ENCODE data around the gene FANCD2.
A peak's percentile ranks its signal among the peaks of the same experiment; 100 is the strongest.
"Not testable (repeated sequence)": the region's sequence is repeated elsewhere in the genome, so short reads cannot be mapped to it uniquely, and the experiment has no call there.

Gene FANCD2

DNA sequence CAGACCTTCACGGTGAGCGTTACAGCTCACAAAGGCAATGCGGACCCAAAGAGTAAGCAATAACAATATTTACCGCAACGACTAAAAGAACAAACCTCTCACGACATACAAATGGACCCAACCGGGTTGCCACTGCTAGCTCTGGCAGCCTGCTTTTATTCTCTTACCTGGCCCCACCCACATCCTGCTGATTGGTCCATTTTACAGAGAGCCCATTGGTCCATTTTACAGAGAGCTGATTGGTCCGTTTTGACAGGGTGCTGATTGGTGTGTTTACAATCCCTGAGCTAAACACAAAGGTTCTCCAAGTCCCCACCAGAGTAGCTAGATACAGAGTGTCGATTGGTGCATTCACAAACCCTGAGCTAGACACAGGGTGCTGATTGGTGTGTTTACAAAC, 109.6 kb downstream of the FANCD2 start:
- not testable (repeated sequence) for H3K9me3 Mint-ChIP-seq; DNase-seq (ENCODE audit: low spot score in 2 of 2); H3K27me3 Mint-ChIP-seq; H3K27ac Mint-ChIP-seq (ENCODE audit: low read depth); H3K36me3 Mint-ChIP-seq (ENCODE audit: insufficient read depth); H3K4me1 Mint-ChIP-seq; H3K4me3 Mint-ChIP-seq; ATAC-seq (replicated peaks; ENCODE audit: extremely low read depth, poor library complexity, severe bottlenecking)

DNA sequence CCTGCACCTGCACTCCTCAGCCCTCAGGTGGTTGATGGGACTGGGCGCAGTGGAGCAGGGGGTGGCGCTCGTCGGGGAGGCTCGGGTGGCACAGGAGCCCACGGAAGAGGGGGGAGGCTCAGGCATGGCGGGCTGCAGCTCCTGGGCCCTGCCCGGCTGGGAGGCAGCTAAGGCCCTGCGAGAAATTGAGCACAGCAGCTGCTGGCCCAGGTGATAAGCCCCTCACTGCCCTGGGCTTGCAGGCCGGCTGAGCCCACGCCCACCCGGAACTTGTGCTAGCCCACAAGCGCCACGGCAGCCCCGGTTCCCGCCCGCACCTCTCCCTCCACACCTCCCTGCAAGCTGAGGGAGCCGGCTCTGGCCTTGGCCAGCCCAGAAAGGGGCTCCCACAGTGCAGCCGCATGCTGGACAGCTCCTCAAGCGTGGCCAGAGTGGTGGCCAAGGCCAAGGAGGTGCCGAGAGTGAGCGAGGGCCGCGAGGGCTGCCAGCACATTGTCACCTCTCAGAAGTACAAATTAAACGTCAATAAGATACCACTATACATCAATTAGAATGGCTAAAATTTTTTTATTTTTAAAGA, 110.3 kb downstream of the FANCD2 start:
- ATAC-seq (replicated peaks; ENCODE audit: extremely low read depth, poor library complexity, severe bottlenecking) (no peak), DNase-seq (ENCODE audit: low spot score in 2 of 2) (no peak)
- Mint-ChIP-seq H3K9me3 (no peaks in the 10 kb centered on the region), H3K27ac (ENCODE audit: low read depth) (no peak overlapping the region), H3K27me3 (no peaks in the 10 kb centered on the region), H3K4me1 (no peaks in the 10 kb centered on the region), H3K36me3 (ENCODE audit: insufficient read depth) (peaks cover 8% of the 10 kb centered on the region), H3K4me3 (no peak overlapping the region)

DNA sequence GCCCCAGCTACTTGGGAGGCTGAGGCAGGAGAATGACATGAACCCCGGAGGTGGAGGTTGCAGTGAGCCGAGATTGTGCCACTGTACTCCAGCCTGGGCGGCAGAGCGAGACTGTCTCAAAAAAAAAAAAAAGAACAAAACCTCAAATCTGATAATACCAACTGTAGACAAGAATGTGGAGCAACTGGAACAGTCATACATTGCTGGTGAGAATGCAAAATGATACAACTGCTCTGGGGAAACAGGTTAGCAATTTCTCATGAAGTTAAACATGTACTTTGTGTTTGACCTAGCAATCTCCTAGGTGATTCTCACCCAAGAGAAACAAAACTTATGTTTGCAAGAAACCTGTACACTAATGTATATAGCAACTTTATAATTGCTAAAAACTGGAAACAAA, 110.9 kb downstream of the FANCD2 start:
- no peaks in the 10 kb centered on the region for H3K4me1 Mint-ChIP-seq
- H3K27me3 Mint-ChIP-seq: no peaks in the 10 kb centered on the region
- H3K9me3 Mint-ChIP-seq: no peaks in the 10 kb centered on the region
- no peak overlapping the region for H3K4me3 Mint-ChIP-seq
- peaks cover 14% of the 10 kb centered on the region for H3K36me3 Mint-ChIP-seq (ENCODE audit: insufficient read depth)
- ATAC-seq (replicated peaks; ENCODE audit: extremely low read depth, poor library complexity, severe bottlenecking): no peak
- H3K27ac Mint-ChIP-seq (ENCODE audit: low read depth): no peak overlapping the region
- no peak for DNase-seq (ENCODE audit: low spot score in 2 of 2)

DNA sequence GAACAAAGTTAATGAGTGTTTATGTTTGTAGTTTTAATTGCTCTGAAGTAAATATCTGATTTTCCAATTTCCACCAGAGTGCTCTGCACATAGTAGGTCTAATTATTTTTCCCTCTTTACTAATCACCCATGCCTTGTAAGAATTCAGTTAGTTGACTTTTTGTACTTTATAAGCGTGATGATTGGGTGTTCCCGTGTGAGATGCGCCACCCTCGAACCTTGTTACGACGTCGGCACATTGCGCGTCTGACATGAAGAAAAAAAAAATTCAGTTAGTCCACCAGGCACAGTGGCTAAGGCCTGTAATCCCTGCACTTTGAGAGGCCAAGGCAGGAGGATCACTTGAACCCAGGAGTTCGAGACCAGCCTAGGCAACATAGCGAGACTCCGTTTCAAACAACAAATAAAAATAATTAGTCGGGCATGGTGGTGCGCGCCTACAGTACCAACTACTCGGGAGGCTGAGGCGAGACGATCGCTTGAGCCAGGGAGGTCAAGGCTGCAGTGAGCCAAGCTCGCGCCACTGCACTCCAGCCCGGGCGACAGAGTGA, 114.8 kb downstream of the FANCD2 start:
- peaks cover 27% of the 10 kb centered on the region for H3K36me3 Mint-ChIP-seq (ENCODE audit: insufficient read depth)
- DNase-seq (ENCODE audit: low spot score in 2 of 2): no peak
- no peaks in the 10 kb centered on the region for H3K9me3 Mint-ChIP-seq
- no peaks in the 10 kb centered on the region for H3K27me3 Mint-ChIP-seq
- peak overlapping the region; percentile 86 for H3K4me3 Mint-ChIP-seq
- peak overlapping the region; percentile 92 for H3K27ac Mint-ChIP-seq (ENCODE audit: low read depth)
- H3K4me1 Mint-ChIP-seq: peaks cover 23% of the 10 kb centered on the region
- no peak for ATAC-seq (replicated peaks; ENCODE audit: extremely low read depth, poor library complexity, severe bottlenecking)

DNA sequence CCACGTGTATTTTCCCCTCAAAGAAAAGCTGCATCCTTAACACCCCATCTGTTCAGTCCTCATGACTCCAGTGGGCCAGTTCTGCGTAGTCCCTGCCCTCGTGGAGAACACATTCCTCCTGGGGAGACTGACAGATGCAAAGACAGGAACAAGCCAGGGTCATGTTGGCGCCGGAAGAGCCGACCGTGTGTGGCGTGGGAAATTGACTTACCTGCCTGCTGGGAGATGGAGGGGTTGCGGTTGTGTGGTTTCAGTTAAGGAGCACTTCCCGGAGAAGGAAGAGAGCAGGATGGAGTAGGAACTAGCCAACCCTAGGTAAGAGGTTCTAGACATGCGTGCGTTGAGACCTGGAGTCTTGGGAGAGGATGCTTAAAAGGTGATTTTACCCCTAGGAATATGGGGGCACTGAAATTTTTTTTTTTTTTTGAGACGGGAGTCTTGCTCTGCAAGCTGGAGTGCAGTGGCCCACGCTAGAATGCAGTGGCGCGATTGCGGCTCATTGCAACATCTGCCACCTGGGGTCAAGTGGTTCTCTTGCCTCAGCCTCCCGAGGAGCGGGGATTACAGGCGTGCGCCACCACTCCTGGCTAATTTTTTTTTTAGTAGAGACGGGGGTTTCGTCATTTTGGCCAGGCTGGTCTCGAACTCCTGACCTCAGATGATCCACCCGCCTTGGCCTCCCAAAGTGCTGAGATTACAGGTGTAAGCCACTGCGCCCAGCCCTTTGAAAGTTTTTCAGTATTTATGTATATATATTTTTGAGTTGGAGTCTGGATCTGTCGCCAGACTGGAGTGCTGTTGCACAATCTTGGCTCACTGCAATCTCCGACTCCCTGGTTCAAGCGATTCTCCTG, 116.7 kb downstream of the FANCD2 start:
- ATAC-seq (replicated peaks; ENCODE audit: extremely low read depth, poor library complexity, severe bottlenecking): no peak
- Mint-ChIP-seq H3K9me3 (no peaks in the 10 kb centered on the region), H3K4me3 (peak overlapping the region; percentile 86), H3K4me1 (peaks cover 23% of the 10 kb centered on the region), H3K27ac (ENCODE audit: low read depth) (peak overlapping the region; percentile 92), H3K36me3 (ENCODE audit: insufficient read depth) (peaks cover 36% of the 10 kb centered on the region), H3K27me3 (no peaks in the 10 kb centered on the region)
- no peak for DNase-seq (ENCODE audit: low spot score in 2 of 2)

DNA sequence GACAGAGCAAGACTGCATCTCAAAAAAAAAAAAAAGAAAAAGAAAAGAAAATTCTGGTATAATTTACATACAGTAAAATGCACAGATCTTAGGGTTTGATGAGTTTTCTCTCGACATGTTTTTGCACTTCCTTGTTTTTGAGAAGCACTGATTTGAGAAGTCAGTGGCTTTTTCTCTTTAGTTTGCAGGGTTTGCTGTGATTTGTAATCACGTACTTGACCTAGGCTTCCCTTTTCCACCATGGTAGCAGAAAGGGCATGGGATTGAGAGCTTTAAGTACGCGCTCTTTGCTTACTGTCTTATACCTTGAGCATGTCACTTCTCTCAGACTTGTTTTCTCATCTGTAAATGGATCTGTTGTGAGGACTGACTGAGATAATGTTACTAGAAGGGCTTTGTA, 119.4 kb downstream of the FANCD2 start:
- Mint-ChIP-seq H3K9me3 (no peaks in the 10 kb centered on the region), H3K4me3 (peak overlapping the region; percentile 55), H3K27ac (ENCODE audit: low read depth) (peak overlapping the region; percentile 35), H3K36me3 (ENCODE audit: insufficient read depth) (peaks cover 58% of the 10 kb centered on the region), H3K27me3 (no peaks in the 10 kb centered on the region), H3K4me1 (peaks cover 23% of the 10 kb centered on the region)
- DNase-seq (ENCODE audit: low spot score in 2 of 2) (no peak), ATAC-seq (replicated peaks; ENCODE audit: extremely low read depth, poor library complexity, severe bottlenecking) (no peak)

DNA sequence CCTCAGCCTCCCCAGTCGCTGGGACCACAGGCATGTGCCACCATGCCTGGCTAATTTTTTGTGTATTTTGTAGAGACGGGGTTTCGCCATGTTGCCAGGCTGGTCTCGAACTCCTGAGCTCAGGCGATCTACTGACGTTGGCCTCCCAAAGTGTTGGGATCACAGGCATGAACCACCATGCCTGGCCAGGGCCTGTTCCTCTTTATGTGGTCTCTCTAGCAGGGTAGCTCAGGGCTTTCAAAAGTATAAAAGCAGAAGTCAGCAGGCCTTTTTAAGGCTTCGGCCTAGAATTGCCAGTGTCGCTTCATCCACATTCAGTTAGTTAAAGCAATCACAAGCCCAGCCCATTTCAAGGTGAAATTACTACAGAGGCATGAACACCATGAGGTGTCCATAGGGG, 123.0 kb downstream of the FANCD2 start:
- Mint-ChIP-seq H3K27ac (ENCODE audit: low read depth) (no peak overlapping the region), H3K9me3 (no peaks in the 10 kb centered on the region), H3K4me3 (no peak overlapping the region), H3K4me1 (peaks cover 11% of the 10 kb centered on the region), H3K27me3 (no peaks in the 10 kb centered on the region), H3K36me3 (ENCODE audit: insufficient read depth) (peaks cover 70% of the 10 kb centered on the region)
- ATAC-seq (replicated peaks; ENCODE audit: extremely low read depth, poor library complexity, severe bottlenecking): no peak
- no peak for DNase-seq (ENCODE audit: low spot score in 2 of 2)

DNA sequence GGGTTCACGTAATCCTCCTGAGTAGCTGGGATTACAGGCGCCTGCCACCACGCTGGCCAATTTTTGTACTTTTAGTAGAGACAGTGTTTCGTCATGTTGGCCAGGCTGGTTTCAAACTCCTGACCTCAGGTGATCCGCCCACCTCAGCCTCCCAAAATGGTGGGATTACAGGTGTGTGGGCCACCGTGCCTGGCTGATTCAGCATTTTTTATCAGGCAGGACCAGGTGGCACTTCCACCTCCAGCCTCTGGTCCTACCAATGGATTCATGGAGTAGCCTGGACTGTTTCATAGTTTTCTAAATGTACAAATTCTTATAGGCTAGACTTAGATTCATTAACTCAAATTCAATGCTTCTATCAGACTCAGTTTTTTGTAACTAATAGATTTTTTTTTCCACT, 124.8 kb downstream of the FANCD2 start:
- H3K4me1 Mint-ChIP-seq: peaks cover under 1% of the 10 kb centered on the region
- no peaks in the 10 kb centered on the region for H3K27me3 Mint-ChIP-seq
- H3K4me3 Mint-ChIP-seq: no peak overlapping the region
- no peak overlapping the region for H3K27ac Mint-ChIP-seq (ENCODE audit: low read depth)
- no peaks in the 10 kb centered on the region for H3K9me3 Mint-ChIP-seq
- no peak for ATAC-seq (replicated peaks; ENCODE audit: extremely low read depth, poor library complexity, severe bottlenecking)
- DNase-seq (ENCODE audit: low spot score in 2 of 2): no peak
- H3K36me3 Mint-ChIP-seq (ENCODE audit: insufficient read depth): peaks cover 69% of the 10 kb centered on the region
